GM21576 (cell line): ENCODE data around the gene FOXP4.

ENCODE experiments used
- ATAC-seq: cut with Tn5 transposase; IDR thresholded peaks from one replicate; pipeline ENCODE4 v1.9.1; 2021; ENCODE audit warnings: mild to moderate bottlenecking, moderate library complexity; ENCODE audit not compliant: unreplicated experiment

The FOXP4 gene

GRCh38 chr6:41545703-41546474, at the start of gene FOXP4:
FOXP4 (plus strand) TSS chr6:41546381; CDS start chr6:41565761, 19,380 bp downstream.
- ATAC-seq = peak; percentile 61

- ATAC-seq = no peak
These were observed 48.6 kb upstream of the FOXP4 start for GRCh38 chr6:41497573-41497972.

- no peak for ATAC-seq
These were observed 48.2 kb upstream of the FOXP4 start for GRCh38 chr6:41497994-41498393.

GRCh38 chr6:41498968-41499599, 47.1 kb upstream of the FOXP4 start:
- no peak for ATAC-seq

- ATAC-seq = no peak
These were observed 45.6 kb upstream of the FOXP4 start for GRCh38 chr6:41500561-41500960.

GRCh38 chr6:41502566-41502916, 43.6 kb upstream of the FOXP4 start:
- no peak for ATAC-seq

- no peak for ATAC-seq
These were observed 43.1 kb upstream of the FOXP4 start for GRCh38 chr6:41502917-41503671.

GRCh38 chr6:41503827-41504465, 42.2 kb upstream of the FOXP4 start:
- ATAC-seq = no peak

GRCh38 chr6:41504466-41505121, 41.6 kb upstream of the FOXP4 start:
- ATAC-seq = no peak

- peak; percentile 73 for ATAC-seq
These were observed 40.8 kb upstream of the FOXP4 start for GRCh38 chr6:41505122-41506049.

GRCh38 chr6:41508479-41508878, 37.7 kb upstream of the FOXP4 start:
- ATAC-seq = no peak

GRCh38 chr6:41509580-41509979, 36.6 kb upstream of the FOXP4 start:
- ATAC-seq = no peak

- no peak for ATAC-seq
These were observed 34.6 kb upstream of the FOXP4 start for GRCh38 chr6:41511443-41512060.

- ATAC-seq = no peak
These were observed 34.0 kb upstream of the FOXP4 start for GRCh38 chr6:41512146-41512701.

- ATAC-seq = no peak
These were observed 30.2 kb upstream of the FOXP4 start for GRCh38 chr6:41515995-41516394.

- ATAC-seq = no peak
These were observed 28.1 kb upstream of the FOXP4 start for GRCh38 chr6:41518118-41518517.

- no peak for ATAC-seq
These were observed 26.9 kb upstream of the FOXP4 start for GRCh38 chr6:41519305-41519744.

GRCh38 chr6:41519745-41520699, 26.2 kb upstream of the FOXP4 start:
- no peak for ATAC-seq
